ENCODE data around the gene UBE2U. TPM values are rescaled to one million over a fixed set of nuclear protein-coding genes. Genes with fewer than 3 reads are reported as not detected.

UBE2U gene
- total RNA-seq, 1 experiment from 2014 or later = not detected

GRCh38 chr1:64195081-64195395 lies 8.4 kb upstream of the UBE2U start:
- H4K20me1 ChIP-seq (ENCODE audit: insufficient read depth) = no peaks in the 10 kb centered on the region
- H3K79me2 ChIP-seq (ENCODE audit: insufficient read depth, low read length) = no peaks in the 10 kb centered on the region
- H2AFZ ChIP-seq (ENCODE audit: low read depth, low read length, poor library complexity, severe bottlenecking) = no peak overlapping the region
- H3K4me2 ChIP-seq (ENCODE audit: low read length) = no peak overlapping the region
- no peak overlapping the region for H3K4me3 ChIP-seq (replicated peaks in 1 of 2; ENCODE audit: low read depth in 1 of 2, low read length in 2 of 2)
- ChIA-PET POLR2A (no interaction called here), RAD21 (ENCODE audit: low non-redundant PET in 1 of 2, low total read pairs in 2 of 2, uncharacterized antibody in 2 of 2, unreplicated experiment in 2 of 2) (no interaction called here), CTCF (no interaction called here)
- ATAC-seq = no peak
- no peaks in the 10 kb centered on the region for H3K27me3 ChIP-seq (ENCODE audit: insufficient read depth, low read length)
- BruUV-seq (replicated peaks) = no TSS peak
- TF ChIP-seq CEBPB (IDR thresholded peaks at IDR 0.05; ENCODE audit: low read depth) (no peak), ATF3 (IDR thresholded peaks at IDR 0.05) (no peak), SP1 (IDR thresholded peaks at IDR 0.05; ENCODE audit: low read depth) (no peak), RAD21 (IDR thresholded peaks at IDR 0.05; ENCODE audit: low read depth) (no peak), JUND (IDR thresholded peaks at IDR 0.05) (no peak), CBX3 (IDR thresholded peaks at IDR 0.05; ENCODE audit: low read depth) (no peak), EZH2phosphoT487 (IDR thresholded peaks at IDR 0.05; ENCODE audit: borderline replicate concordance) (no peak), ZBTB33 (IDR thresholded peaks at IDR 0.05; ENCODE audit: extremely low read depth, insufficient replicate concordance, low read length) (no peak), SRF (IDR thresholded peaks at IDR 0.05; ENCODE audit: low read depth) (no peak), POLR2A (IDR thresholded peaks at IDR 0.05; ENCODE audit: borderline replicate concordance, extremely low read depth, insufficient read depth, insufficient read length) (no peak), ZNF274 (IDR thresholded peaks at IDR 0.05; ENCODE audit: low read depth, low read length) (no peak), POLR2AphosphoS5 (IDR thresholded peaks at IDR 0.05; ENCODE audit: low read depth, low read length) (no peak), MAX (IDR thresholded peaks at IDR 0.05) (no peak), EZH2 (IDR thresholded peaks at IDR 0.05) (no peak), ZFX (IDR thresholded peaks at IDR 0.05) (no peak), YY1 (IDR thresholded peaks at IDR 0.05; ENCODE audit: extremely low read depth, insufficient replicate concordance, low read depth, low read length) (no peak), CTCF (IDR thresholded peaks at IDR 0.05 in 2 of 3, conservative IDR thresholded peaks at IDR 0.05 in 1 of 3; ENCODE audit: borderline replicate concordance in 1 of 3, insufficient read depth in 1 of 3, low read depth in 2 of 3, low read length in 2 of 3) (no peak)
- no peak overlapping the region for H3K9ac ChIP-seq (ENCODE audit: low read length)
- H3K9me2 ChIP-seq (ENCODE audit: insufficient read depth) = no peaks in the 10 kb centered on the region
- DNase-seq (ENCODE audit: low read depth, low spot score) = no peak
- intact Hi-C loops (cut with micrococcal nuclease) = no loop called here
- H3K9me3 ChIP-seq (ENCODE audit: control insufficient read depth in 1 of 2, insufficient read depth in 1 of 2, low read depth in 1 of 2, low read length in 2 of 2) = no peaks in the 10 kb centered on the region
- H3K27ac ChIP-seq (ENCODE audit: low read depth, low read length) = no peak overlapping the region
- no peaks in the 10 kb centered on the region for H3K4me1 ChIP-seq (ENCODE audit: control insufficient read depth in 1 of 2, insufficient read depth in 2 of 2, low read length in 2 of 2)
- H3K36me3 ChIP-seq (ENCODE audit: control insufficient read depth in 1 of 2, insufficient read depth in 2 of 2, low read length in 2 of 2) = no peaks in the 10 kb centered on the region
